ENCODE data around the gene TRAK2. TPM values are rescaled to one million over a fixed set of nuclear protein-coding genes. Genes with fewer than 3 reads are reported as not detected.
"Not testable (repeated sequence)": the region's sequence is repeated elsewhere in the genome, so short reads cannot be mapped to it uniquely, and the experiment has no call there.

TRAK2 gene
- total RNA-seq, 2 donors from 2014 or later: 31.4 to 40.7 TPM

DNA sequence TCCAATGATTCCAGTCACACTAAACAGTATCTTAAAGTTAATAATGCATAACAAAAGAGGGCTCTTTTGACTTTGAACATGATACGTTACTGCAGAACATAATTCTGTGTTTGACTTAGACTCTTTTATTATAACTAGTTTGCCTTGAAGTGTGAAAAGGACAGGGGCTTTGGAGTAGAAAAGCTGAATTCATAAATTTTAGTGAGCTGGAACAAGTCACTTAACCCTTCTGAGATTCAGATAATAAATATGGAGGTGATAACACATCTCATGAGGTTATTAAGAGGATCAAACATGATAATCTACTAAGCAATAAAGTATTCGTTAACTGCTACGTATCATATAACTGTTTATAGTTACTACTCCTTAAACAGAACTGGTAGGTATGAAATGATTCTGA, 49.4 kb downstream of the TRAK2 start:
- DNase-seq: no peak
- Mint-ChIP-seq H3K36me3 (ENCODE audit: low read depth) (peaks cover 2% of the 10 kb centered on the region), H3K4me3 (no peak overlapping the region), H3K27ac (peak overlapping the region; percentile 60), H3K4me1 (peaks cover 19% of the 10 kb centered on the region), H3K27me3 (no peaks in the 10 kb centered on the region)
- ATAC-seq: no peak
- no peaks in the 10 kb centered on the region for H3K9me3 ChIP-seq (ENCODE audit: control insufficient read depth, low read length, poor library complexity, severe bottlenecking)

DNA sequence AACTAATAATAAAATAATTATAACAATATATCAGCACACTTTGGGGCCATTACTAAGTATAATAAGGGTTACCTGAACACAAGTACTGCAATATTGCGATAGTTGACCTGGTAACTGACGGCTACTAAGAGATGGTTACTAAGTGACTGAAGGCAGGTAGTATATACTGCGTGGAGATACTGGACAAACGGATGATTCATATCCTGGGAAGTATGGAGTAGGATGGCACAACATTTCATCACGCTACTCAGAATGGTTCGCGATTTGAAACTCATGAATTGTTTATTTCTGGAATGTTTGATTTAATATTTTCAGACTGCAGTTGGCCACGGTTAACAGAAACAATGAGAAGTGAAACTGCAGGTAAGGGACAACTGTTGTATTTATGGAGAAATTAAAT, 54.7 kb downstream of the TRAK2 start:
- Mint-ChIP-seq H3K4me1 (peaks cover 5% of the 10 kb centered on the region), H3K27ac (no peak overlapping the region), H3K4me3 (no peak overlapping the region), H3K36me3 (ENCODE audit: low read depth) (peaks cover 4% of the 10 kb centered on the region), H3K27me3 (no peaks in the 10 kb centered on the region)
- DNase-seq (no peak), ATAC-seq (no peak)
- no peaks in the 10 kb centered on the region for H3K9me3 ChIP-seq (ENCODE audit: control insufficient read depth, low read length, poor library complexity, severe bottlenecking)

DNA sequence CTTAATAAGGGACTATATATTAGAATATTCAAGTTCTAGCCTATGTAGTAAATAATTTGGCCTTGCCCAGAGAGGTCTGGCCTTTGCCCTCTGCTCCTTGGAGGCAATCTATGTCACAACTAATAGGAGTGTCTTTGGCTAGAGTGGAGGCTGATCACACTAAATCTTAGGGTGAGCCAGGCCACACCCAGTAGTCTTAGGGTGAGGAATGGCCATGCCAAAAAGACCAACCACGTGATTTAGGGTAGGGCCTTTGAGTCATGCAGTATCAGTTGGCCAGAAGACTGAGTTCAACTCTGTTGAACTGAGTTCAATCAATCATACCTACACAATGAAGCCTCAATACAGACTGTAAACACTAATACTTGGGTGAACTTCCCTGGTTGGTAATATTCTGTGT, 68.1 kb downstream of the TRAK2 start:
- Mint-ChIP-seq H3K36me3 (ENCODE audit: low read depth) (peaks cover 17% of the 10 kb centered on the region), H3K27ac (no peak overlapping the region), H3K27me3 (no peaks in the 10 kb centered on the region), H3K4me1 (no peaks in the 10 kb centered on the region), H3K4me3 (no peak overlapping the region)
- H3K9me3 ChIP-seq (ENCODE audit: control insufficient read depth, low read length, poor library complexity, severe bottlenecking): no peaks in the 10 kb centered on the region
- ATAC-seq (no peak), DNase-seq (no peak)

DNA sequence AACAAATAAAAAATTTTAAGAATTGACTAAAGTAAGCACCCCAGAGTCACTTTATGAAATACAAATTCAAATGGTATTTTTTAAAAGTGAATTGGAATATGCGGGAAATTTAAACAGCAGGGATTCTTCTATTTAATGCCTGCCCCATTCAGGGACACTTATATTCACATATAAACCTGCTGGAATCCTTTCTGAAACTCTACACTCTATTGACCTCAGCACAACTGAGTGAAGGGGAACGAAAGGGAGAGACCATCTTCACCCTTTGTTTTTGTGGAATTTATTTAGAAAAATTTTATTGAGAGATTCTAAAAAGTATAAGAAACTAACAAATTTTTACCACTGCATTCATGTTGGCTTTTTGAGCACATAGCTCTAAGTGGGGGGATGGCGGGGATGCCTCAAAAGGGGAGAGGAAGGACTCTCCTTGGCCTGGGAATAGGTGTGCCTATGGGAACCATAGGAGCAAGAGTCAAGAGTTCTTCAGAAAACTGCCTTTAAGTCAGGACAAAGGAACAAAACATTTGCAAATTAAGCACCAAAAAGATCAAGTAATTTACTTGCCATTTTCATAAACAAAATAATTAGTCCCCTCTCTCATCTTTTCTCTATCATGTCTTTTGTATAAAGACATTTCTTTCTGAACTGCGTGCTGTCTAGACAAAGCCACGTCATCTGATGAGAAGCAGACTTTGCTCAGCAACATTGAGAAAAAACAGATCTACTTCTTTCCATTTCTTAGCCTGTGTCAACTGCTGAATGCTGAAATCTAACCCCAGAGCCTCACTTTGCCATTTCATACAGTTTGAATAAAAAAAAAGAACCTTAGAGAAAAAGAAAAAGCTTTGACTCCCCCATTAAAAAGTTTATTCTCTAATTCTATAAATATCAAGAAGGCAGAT, 72.5 kb downstream of the TRAK2 start:
- Mint-ChIP-seq H3K27me3 (no peaks in the 10 kb centered on the region), H3K4me3 (no peak overlapping the region), H3K27ac (no peak overlapping the region), H3K4me1 (peaks cover 1% of the 10 kb centered on the region), H3K36me3 (ENCODE audit: low read depth) (peaks cover 18% of the 10 kb centered on the region)
- no peaks in the 10 kb centered on the region for H3K9me3 ChIP-seq (ENCODE audit: control insufficient read depth, low read length, poor library complexity, severe bottlenecking)
- ATAC-seq: no peak
- DNase-seq: no peak

DNA sequence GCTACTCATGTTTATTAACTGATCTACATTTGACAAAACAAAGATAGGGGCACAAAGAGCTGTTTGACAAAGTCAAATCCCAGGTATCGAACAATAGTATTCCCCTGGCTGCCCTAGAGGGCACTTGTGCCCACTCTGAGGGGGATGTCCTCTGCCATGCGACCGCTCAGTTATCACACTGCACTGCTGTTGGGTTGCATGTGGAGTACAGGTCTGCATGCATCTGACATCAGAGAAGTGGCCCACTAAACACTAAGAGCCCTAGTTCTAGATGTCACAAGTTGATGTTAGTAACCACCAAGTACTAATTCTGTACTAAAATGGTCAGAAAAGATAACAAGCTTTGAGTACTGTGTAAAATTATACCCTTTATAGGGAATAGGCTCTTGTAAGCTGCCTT, 74.0 kb downstream of the TRAK2 start:
- ATAC-seq (no peak), DNase-seq (no peak)
- Mint-ChIP-seq H3K4me3 (no peak overlapping the region), H3K36me3 (ENCODE audit: low read depth) (peaks cover 19% of the 10 kb centered on the region), H3K27me3 (no peaks in the 10 kb centered on the region), H3K27ac (no peak overlapping the region), H3K4me1 (peaks cover 8% of the 10 kb centered on the region)
- H3K9me3 ChIP-seq (ENCODE audit: control insufficient read depth, low read length, poor library complexity, severe bottlenecking): no peaks in the 10 kb centered on the region

DNA sequence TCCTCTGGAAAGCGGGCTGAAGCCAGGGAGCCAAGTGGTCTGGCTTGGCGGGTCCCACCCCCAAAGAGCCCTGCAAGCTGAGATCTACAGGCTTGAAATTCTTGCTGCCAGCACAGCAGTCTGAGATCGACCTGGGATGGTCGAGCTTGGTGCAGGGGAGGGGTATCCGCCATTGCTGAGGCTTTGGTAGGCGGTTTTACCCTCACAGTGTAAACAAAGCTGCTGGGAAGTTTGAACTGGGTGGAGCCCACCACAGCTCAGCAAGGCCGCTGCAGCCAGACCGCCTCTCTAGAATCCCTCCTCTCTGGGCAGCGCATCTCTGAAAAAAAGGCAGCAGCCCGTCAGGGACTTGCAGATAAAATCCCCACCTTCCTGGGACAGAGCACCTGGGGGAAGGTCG, 81.5 kb downstream of the TRAK2 start:
- Mint-ChIP-seq H3K36me3 (ENCODE audit: low read depth) (peaks cover 8% of the 10 kb centered on the region), H3K27me3 (no peaks in the 10 kb centered on the region), H3K27ac (no peak overlapping the region), H3K4me3 (no peak overlapping the region), H3K4me1 (peaks cover 12% of the 10 kb centered on the region)
- H3K9me3 ChIP-seq (ENCODE audit: control insufficient read depth, low read length, poor library complexity, severe bottlenecking): peaks cover 3% of the 10 kb centered on the region
- ATAC-seq: no peak
- no peak for DNase-seq

DNA sequence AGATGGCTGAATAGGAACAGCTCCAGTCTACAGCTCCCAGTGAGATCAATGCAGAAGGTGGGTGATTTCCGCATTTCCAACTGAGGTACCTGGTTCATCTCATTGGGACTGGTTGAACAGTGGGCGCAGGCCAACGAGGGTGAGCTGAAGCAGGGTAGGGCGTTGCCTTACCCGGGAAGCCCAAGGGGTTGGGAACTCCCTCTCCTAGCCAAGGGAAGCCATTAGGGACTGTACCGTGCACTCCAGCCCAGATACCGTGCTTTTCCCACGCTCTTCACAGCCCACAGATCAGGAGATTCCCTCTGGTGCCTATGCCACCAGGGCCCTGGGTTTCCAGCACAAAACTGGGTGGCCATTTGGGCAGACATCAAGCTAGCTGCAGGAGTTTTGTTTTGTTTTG, 81.9 kb downstream of the TRAK2 start:
- not testable (repeated sequence) for ATAC-seq; H3K9me3 ChIP-seq (ENCODE audit: control insufficient read depth, low read length, poor library complexity, severe bottlenecking); DNase-seq; H3K27ac Mint-ChIP-seq; H3K4me3 Mint-ChIP-seq; H3K27me3 Mint-ChIP-seq; H3K36me3 Mint-ChIP-seq (ENCODE audit: low read depth)
- peaks cover 14% of the 10 kb centered on the region for H3K4me1 Mint-ChIP-seq

DNA sequence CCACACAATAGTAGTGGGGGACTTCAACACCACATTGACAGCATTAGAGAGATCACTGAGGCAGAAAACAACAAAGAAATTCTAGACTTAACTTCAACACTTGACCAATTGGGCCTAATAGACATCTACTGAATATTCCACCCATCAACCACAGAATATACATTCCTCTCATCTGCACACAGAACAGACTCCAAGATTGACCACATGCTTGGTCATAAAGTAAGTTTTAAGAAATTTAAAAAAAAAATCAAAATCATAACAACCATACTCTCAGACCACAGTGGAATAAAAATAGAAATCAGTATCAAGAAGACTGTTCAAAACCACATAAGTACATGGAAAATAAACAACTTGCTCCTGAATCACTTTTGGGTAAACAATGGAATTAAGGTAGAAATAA, 85.1 kb downstream of the TRAK2 start:
- peaks cover 3% of the 10 kb centered on the region for H3K9me3 ChIP-seq (ENCODE audit: control insufficient read depth, low read length, poor library complexity, severe bottlenecking)
- DNase-seq: no peak
- Mint-ChIP-seq H3K4me3 (no peak overlapping the region), H3K36me3 (ENCODE audit: low read depth) (peaks cover 2% of the 10 kb centered on the region), H3K27ac (no peak overlapping the region), H3K27me3 (no peaks in the 10 kb centered on the region), H3K4me1 (peaks cover 21% of the 10 kb centered on the region)
- ATAC-seq: no peak

DNA sequence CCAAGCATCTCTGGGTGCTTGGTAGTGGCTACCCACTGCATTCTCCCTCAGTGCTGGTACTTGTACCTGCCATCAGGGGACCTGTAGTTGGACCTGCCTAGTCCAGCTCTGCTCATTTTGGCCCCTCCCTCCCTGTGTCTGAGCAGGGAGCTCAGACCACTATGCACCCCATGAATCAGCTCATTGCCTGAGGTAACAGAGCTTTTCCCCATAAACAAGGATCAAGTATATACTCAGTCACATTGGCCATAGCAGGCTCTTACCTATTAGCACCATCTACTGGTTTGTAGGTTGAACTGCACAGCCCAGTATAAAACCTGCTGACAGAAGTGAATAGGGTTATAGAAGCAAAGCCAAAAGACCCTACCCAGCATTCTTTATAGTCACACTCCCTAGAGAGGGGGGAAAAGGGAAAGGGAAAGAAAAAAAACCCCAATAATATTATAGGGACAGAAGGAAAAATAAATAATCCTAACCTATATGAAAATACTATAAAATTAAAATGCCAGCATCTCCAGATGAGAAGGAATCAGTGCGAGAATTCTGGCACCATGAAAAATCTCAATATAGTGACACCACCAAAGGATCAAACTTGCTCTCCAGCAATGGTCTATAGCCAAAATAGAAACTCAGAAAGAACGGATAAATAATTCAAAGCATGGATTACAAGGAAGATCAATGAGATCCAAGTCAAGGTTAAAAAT, 87.2 kb downstream of the TRAK2 start:
- Mint-ChIP-seq H3K36me3 (ENCODE audit: low read depth) (peaks cover 2% of the 10 kb centered on the region), H3K27ac (peak overlapping the region; percentile 5), H3K4me3 (no peak overlapping the region), H3K4me1 (peaks cover 21% of the 10 kb centered on the region), H3K27me3 (no peaks in the 10 kb centered on the region)
- DNase-seq (no peak), ATAC-seq (peak; percentile 97)
- peaks cover 3% of the 10 kb centered on the region for H3K9me3 ChIP-seq (ENCODE audit: control insufficient read depth, low read length, poor library complexity, severe bottlenecking)

DNA sequence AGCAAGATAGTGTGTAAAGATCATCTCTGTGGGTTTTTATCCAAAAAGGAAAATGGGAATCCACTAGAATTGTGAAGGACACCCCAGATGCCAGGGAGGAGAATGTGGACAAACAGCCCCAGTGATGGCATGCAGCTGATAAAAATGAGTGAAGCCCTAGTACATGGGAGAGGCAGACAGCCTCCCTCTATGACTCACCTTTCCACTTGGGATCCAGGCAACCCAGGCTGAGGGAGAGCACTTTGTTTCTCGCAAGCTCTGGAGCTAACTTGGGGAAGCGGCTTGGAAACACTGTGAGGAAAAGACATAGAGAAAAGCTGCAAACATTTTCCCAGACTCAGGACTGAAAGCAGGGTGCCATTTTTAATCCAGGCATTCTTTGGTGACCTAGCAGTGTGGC, 88.9 kb downstream of the TRAK2 start:
- H3K4me1 Mint-ChIP-seq: peaks cover 21% of the 10 kb centered on the region
- H3K4me3 Mint-ChIP-seq: no peak overlapping the region
- H3K27ac Mint-ChIP-seq: no peak overlapping the region
- H3K36me3 Mint-ChIP-seq (ENCODE audit: low read depth): peaks cover 5% of the 10 kb centered on the region
- H3K27me3 Mint-ChIP-seq: no peaks in the 10 kb centered on the region
- DNase-seq (no peak), ATAC-seq (no peak)
- peaks cover 3% of the 10 kb centered on the region for H3K9me3 ChIP-seq (ENCODE audit: control insufficient read depth, low read length, poor library complexity, severe bottlenecking)

DNA sequence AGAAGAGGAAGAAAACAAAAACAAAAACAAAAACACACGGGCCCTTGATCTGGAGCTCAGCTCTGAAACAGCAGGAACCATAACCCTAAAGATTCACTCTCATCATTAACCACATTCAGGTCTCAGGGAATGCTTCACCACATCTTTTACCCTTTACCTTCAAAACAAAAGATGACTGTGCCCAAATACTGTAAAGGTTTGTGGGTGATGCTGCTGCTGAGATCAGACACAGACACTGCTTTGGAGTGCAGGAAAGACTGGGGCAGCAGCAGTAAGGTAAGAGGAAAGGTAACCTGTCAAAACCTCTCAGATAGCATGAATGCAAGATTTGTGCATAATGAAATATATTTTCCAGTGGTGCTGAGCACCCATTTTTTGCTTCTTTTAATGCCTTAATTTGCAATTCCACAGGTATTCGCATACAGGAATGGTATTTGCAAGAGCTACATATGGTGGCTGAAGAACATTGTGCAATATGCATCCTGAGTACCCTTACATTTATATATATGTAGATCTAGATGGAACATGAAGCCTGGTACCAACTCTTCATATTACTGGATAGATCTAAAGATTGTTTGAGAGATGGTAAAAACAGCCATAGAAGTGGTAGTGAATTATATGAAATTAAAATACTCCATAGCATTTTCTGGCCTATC, 90.1 kb downstream of the TRAK2 start:
- DNase-seq (no peak), ATAC-seq (no peak)
- Mint-ChIP-seq H3K36me3 (ENCODE audit: low read depth) (peaks cover 5% of the 10 kb centered on the region), H3K27me3 (no peaks in the 10 kb centered on the region), H3K27ac (no peak overlapping the region), H3K4me1 (peaks cover 23% of the 10 kb centered on the region), H3K4me3 (no peak overlapping the region)
- H3K9me3 ChIP-seq (ENCODE audit: control insufficient read depth, low read length, poor library complexity, severe bottlenecking): no peaks in the 10 kb centered on the region

DNA sequence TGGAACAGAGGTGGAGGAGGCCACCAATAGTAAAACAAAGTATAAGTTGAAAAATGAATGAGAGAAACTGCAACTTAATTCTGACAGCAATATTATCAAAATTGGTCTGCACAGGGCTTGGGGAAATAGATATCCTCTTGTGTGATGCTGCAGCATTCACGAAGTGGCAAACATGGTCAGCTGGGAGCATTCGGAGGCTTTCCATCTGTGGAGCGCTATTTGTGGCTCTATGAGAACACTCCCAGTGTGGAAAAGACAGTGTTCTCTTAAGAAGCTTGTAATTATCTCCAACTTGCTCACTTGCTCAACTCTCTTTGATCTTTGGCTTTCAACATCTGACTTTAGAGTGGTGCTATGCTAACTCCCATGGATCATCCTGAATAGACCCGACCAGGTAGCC, 91.0 kb downstream of the TRAK2 start:
- no peak overlapping the region for H3K27ac Mint-ChIP-seq
- H3K36me3 Mint-ChIP-seq (ENCODE audit: low read depth): peaks cover 5% of the 10 kb centered on the region
- no peaks in the 10 kb centered on the region for H3K27me3 Mint-ChIP-seq

DNA sequence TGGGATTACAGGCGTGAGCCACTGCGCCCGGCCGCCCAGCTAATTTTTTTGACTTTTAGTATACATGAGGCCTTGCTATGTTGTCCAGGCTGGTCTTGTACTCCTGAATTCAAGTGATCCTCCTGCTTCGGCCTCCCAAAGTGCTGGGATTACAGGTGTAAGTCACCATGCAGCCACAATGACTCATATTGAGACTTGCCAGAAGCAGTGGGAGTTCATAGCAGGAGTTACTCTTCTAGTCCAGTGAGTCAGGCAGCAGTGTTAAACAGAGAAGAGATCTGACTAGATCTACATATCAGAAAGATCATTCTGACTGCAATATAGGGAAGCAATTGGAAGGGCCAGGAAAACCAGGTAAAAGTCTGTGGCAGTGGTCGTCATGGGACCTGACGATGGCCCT, 92.6 kb downstream of the TRAK2 start:
- Mint-ChIP-seq H3K36me3 (ENCODE audit: low read depth) (peaks cover 5% of the 10 kb centered on the region), H3K27ac (no peak overlapping the region), H3K4me1 (peaks cover 13% of the 10 kb centered on the region), H3K27me3 (no peaks in the 10 kb centered on the region), H3K4me3 (no peak overlapping the region)
- H3K9me3 ChIP-seq (ENCODE audit: control insufficient read depth, low read length, poor library complexity, severe bottlenecking): no peaks in the 10 kb centered on the region
- DNase-seq (no peak), ATAC-seq (no peak)

More for the DNA sequence above, 91.0 kb downstream of the TRAK2 start:
- H3K9me3 ChIP-seq (ENCODE audit: control insufficient read depth, low read length, poor library complexity, severe bottlenecking): no peaks in the 10 kb centered on the region
- H3K4me3 Mint-ChIP-seq: no peak overlapping the region
- no peak for ATAC-seq
- no peak for DNase-seq
- H3K4me1 Mint-ChIP-seq: peaks cover 20% of the 10 kb centered on the region

Measured in T-helper 17 cell (primary cell).